GM18867 (cell line): ENCODE results near the gene SMARCC2.
A peak's percentile ranks its signal among the peaks of the same experiment; 100 is the strongest.

Source experiments
- ATAC-seq: cut with Tn5 transposase; IDR thresholded peaks from one replicate; pipeline ENCODE4 v1.9.1; 2021; ENCODE audit warnings: mild to moderate bottlenecking, moderate library complexity; ENCODE audit not compliant: unreplicated experiment

The SMARCC2 gene

GRCh38 chr12:56152756-56153677, 36.3 kb downstream of the SMARCC2 start:
- ATAC-seq = no peak

- peak; percentile 90 for ATAC-seq
These were observed 37.0 kb downstream of the SMARCC2 start, which contains the start of gene MYL6B for GRCh38 chr12:56152132-56152755. TSS of gene MYL6B (plus strand) at chr12:56152587. CDS start at chr12:56153919, 1,332 bp downstream.

GRCh38 chr12:56151672-56152131, 37.6 kb downstream of the SMARCC2 start:
- peak; percentile 65 for ATAC-seq

GRCh38 chr12:56150563-56150962, 38.7 kb downstream of the SMARCC2 start:
- no peak for ATAC-seq

- ATAC-seq = no peak
These were observed 42.5 kb downstream of the SMARCC2 start for GRCh38 chr12:56146492-56147460.

- no peak for ATAC-seq
These were observed 44.1 kb downstream of the SMARCC2 start for GRCh38 chr12:56145217-56145616.

GRCh38 chr12:56143870-56144269, 45.4 kb downstream of the SMARCC2 start:
- ATAC-seq = no peak

- ATAC-seq = no peak
These were observed 46.1 kb downstream of the SMARCC2 start for GRCh38 chr12:56143217-56143616.

- no peak for ATAC-seq
These were observed 47.1 kb downstream of the SMARCC2 start for GRCh38 chr12:56141946-56142784.

- no peak for ATAC-seq
These were observed 51.3 kb downstream of the SMARCC2 start for GRCh38 chr12:56137853-56138571.

GRCh38 chr12:56134897-56135296, 54.4 kb downstream of the SMARCC2 start:
- no peak for ATAC-seq

GRCh38 chr12:56130876-56131275, 58.4 kb downstream of the SMARCC2 start:
- no peak for ATAC-seq

- ATAC-seq = no peak
These were observed 59.3 kb downstream of the SMARCC2 start for GRCh38 chr12:56129942-56130495.

- ATAC-seq = peak; percentile 30
These were observed 59.9 kb downstream of the SMARCC2 start for GRCh38 chr12:56129206-56129941.

- ATAC-seq = peak; percentile 1
These were observed 60.5 kb downstream of the SMARCC2 start for GRCh38 chr12:56128670-56129205.

GRCh38 chr12:56127888-56128669, 61.2 kb downstream of the SMARCC2 start, which contains the start of gene ESYT1:
TSS of gene ESYT1 (plus strand) at chr12:56128267. CDS start at chr12:56128320, 53 bp downstream.
- ATAC-seq = peak; percentile 89

GRCh38 chr12:56127485-56127887, 61.8 kb downstream of the SMARCC2 start:
- no peak for ATAC-seq
